Measurements from ENCODE around the gene CMSS1.

DNA sequence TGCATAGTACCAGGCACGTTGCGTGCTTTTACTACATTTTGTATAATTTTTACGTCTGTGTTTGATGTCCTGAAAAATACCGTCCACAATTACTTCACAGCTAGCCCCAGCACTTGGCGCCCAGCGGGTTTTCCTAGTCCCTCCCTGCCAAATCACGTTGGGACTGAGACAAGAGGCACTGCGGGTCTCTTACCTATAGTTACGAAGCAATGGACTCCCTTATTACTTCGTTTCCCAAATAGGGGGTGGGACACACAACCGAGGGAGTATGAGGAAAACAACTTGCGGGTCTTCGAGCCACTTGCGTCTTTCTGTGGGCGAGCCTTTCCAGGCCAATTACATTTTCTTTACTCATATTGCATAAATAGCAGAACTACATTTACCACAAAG lies 620 bp upstream of the CMSS1 start:
- TF ChIP-seq, protein P1, sequence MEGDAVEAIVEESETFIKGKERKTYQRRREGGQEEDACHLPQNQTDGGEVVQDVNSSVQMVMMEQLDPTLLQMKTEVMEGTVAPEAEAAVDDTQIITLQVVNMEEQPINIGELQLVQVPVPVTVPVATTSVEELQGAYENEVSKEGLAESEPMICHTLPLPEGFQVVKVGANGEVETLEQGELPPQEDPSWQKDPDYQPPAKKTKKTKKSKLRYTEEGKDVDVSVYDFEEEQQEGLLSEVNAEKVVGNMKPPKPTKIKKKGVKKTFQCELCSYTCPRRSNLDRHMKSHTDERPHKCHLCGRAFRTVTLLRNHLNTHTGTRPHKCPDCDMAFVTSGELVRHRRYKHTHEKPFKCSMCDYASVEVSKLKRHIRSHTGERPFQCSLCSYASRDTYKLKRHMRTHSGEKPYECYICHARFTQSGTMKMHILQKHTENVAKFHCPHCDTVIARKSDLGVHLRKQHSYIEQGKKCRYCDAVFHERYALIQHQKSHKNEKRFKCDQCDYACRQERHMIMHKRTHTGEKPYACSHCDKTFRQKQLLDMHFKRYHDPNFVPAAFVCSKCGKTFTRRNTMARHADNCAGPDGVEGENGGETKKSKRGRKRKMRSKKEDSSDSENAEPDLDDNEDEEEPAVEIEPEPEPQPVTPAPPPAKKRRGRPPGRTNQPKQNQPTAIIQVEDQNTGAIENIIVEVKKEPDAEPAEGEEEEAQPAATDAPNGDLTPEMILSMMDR (IDR thresholded peaks at IDR 0.05) = no peak
- no peak for TF ChIP-seq POLR2A (IDR thresholded peaks at IDR 0.05)

Measured in right lobe of liver (tissue), 4 donors.